H9 (cell line): ENCODE results near the gene GM2A. TPM values are rescaled to one million over a fixed set of nuclear protein-coding genes. Genes with fewer than 3 reads are reported as not detected.

Experiments used
- DNase-seq: peaks from one replicate; pipeline ENCODE4 v3.0.0-alpha.2; 2017
- H2AFZ ChIP-seq: one replicate; pipeline ENCODE4 v1.6.1; 2013; ENCODE audit warnings: mild to moderate bottlenecking, low read length, control low read depth, moderate library complexity
- H2AK5ac ChIP-seq: 2 replicates; pipeline ENCODE4 v1.6.1; 2013; ENCODE audit warnings: low read length, control low read depth, mixed read lengths; ENCODE audit not compliant: insufficient read length
- H2BK120ac ChIP-seq: one replicate; pipeline ENCODE4 v1.6.1; 2013; ENCODE audit warnings: low read depth, mild to moderate bottlenecking, low read length, control low read depth, inconsistent platforms; ENCODE audit not compliant: poor library complexity, severe bottlenecking
- H2BK12ac ChIP-seq: 2 replicates; pipeline ENCODE4 v1.6.1; 2013; ENCODE audit warnings: low read length, control low read depth, mixed read lengths, low read depth; ENCODE audit not compliant: insufficient read length
- H2BK15ac ChIP-seq: 2 replicates; pipeline ENCODE4 v1.6.1; 2013; ENCODE audit warnings: low read depth, low read length, control low read depth
- H2BK20ac ChIP-seq: one replicate; pipeline ENCODE4 v1.6.1; 2013; ENCODE audit warnings: low read depth, mild to moderate bottlenecking, low read length, control low read depth, inconsistent platforms; ENCODE audit not compliant: poor library complexity, severe bottlenecking
- H2BK5ac ChIP-seq: 2 replicates; pipeline ENCODE4 v1.6.1; 2013; ENCODE audit warnings: low read length, control low read depth, mixed read lengths; ENCODE audit not compliant: insufficient read length
- H3K14ac ChIP-seq: 2 replicates; pipeline ENCODE4 v1.6.1; 2013; ENCODE audit warnings: low read length, control low read depth; ENCODE audit not compliant: insufficient read depth
- H3K18ac ChIP-seq: 2 replicates; pipeline ENCODE4 v1.6.1; 2013; ENCODE audit warnings: low read depth, mild to moderate bottlenecking, mixed read lengths, low read length, control low read depth; ENCODE audit not compliant: insufficient read length
- H3K23ac ChIP-seq: 2 replicates; pipeline ENCODE4 v1.6.1; 2013; ENCODE audit warnings: low read length, control low read depth, mixed read lengths, low read depth; ENCODE audit not compliant: insufficient read length
- H3K23me2 ChIP-seq: 2 replicates; pipeline ENCODE4 v1.6.1; 2013; ENCODE audit warnings: low read depth, mild to moderate bottlenecking, mixed read lengths, low read length, control low read depth; ENCODE audit not compliant: insufficient read length, poor library complexity, severe bottlenecking
- H3K27ac ChIP-seq: 2 replicates; pipeline ENCODE4 v1.5.1; 2013; ENCODE audit warnings: low read length, control low read depth, mixed read lengths, low read depth; ENCODE audit not compliant: insufficient read length
- H3K27me3 ChIP-seq: 2 replicates; pipeline ENCODE4 v1.6.1; 2013; ENCODE audit warnings: low read length, control low read depth, inconsistent platforms; ENCODE audit not compliant: insufficient read depth
- H3K4ac ChIP-seq: 2 replicates; pipeline ENCODE4 v1.6.1; 2013; ENCODE audit warnings: low read depth, mild to moderate bottlenecking, control low read depth, inconsistent platforms, low read length, moderate library complexity
- H3K4me1 ChIP-seq: 2 replicates; pipeline ENCODE4 v1.6.1; 2013; ENCODE audit warnings: low read length, control low read depth, inconsistent platforms; ENCODE audit not compliant: insufficient read depth
- H3K4me2 ChIP-seq: 2 replicates; pipeline ENCODE4 v1.6.1; 2013; ENCODE audit warnings: low read length, control low read depth, mixed read lengths; ENCODE audit not compliant: insufficient read length, insufficient read depth
- H3K56ac ChIP-seq: 2 replicates; pipeline ENCODE4 v1.6.1; 2013; ENCODE audit warnings: low read depth, mild to moderate bottlenecking, mixed read lengths, low read length, control low read depth; ENCODE audit not compliant: insufficient read length
- H3K79me1 ChIP-seq: 2 replicates; pipeline ENCODE4 v1.6.1; 2013; ENCODE audit warnings: low read depth, mild to moderate bottlenecking, moderate library complexity, low read length, control low read depth, inconsistent platforms; ENCODE audit not compliant: insufficient read depth, poor library complexity, severe bottlenecking
- H3K79me2 ChIP-seq: 2 replicates; pipeline ENCODE4 v1.6.1; 2013; ENCODE audit warnings: low read length, control low read depth, inconsistent platforms; ENCODE audit not compliant: insufficient read depth
- H3K9ac ChIP-seq: 2 replicates; pipeline ENCODE4 v1.6.1; 2013; ENCODE audit warnings: low read length, control low read depth, mixed read lengths; ENCODE audit not compliant: insufficient read length; ENCODE audit errors: extremely low read depth
- H3K9me3 ChIP-seq: one replicate; pipeline ENCODE4 v1.6.1; 2013; ENCODE audit warnings: low read depth, low read length, inconsistent platforms; ENCODE audit not compliant: control insufficient read depth
- H3T11ph ChIP-seq: one replicate; pipeline ENCODE4 v1.6.1; 2013; ENCODE audit warnings: mild to moderate bottlenecking, low read length, control low read depth, inconsistent platforms
- H4K20me1 ChIP-seq: one replicate; pipeline ENCODE4 v1.6.1; 2013; ENCODE audit not compliant: control insufficient read depth, insufficient read length, insufficient read depth
- H4K5ac ChIP-seq: 2 replicates; pipeline ENCODE4 v1.6.1; 2013; ENCODE audit warnings: low read depth, mild to moderate bottlenecking, mixed read lengths, low read length, control low read depth; ENCODE audit not compliant: insufficient read length
- H4K8ac ChIP-seq: replicated peaks from 2 replicates; pipeline ENCODE4 v1.6.1; 2013; ENCODE audit warnings: low read length, control low read depth, mixed read lengths, low read depth; ENCODE audit not compliant: insufficient read length
- H4K91ac ChIP-seq: 2 replicates; pipeline ENCODE4 v1.6.1; 2013; ENCODE audit warnings: low read depth, mild to moderate bottlenecking, moderate library complexity, mixed read lengths, low read length, control low read depth; ENCODE audit not compliant: insufficient read length
- H3K27ac Mint-ChIP-seq, 3 experiments: 2 replicates in 2 of 3; 3 replicates in 1 of 3; pipeline ENCODE4 v1.8.0; 2020 to 2021; ENCODE audit warnings: mixed read lengths in 3 of 3, mild to moderate bottlenecking in 1 of 3, moderate library complexity in 1 of 3
- H3K27me3 Mint-ChIP-seq: 2 replicates; pipeline ENCODE4 v1.8.0; 2021; ENCODE audit warnings: low read depth, mild to moderate bottlenecking, moderate library complexity, mixed read lengths
- H3K36me3 Mint-ChIP-seq, 3 experiments: 2 replicates in 2 of 3; 3 replicates in 1 of 3; pipeline ENCODE4 v1.8.0; 2020 to 2021; ENCODE audit warnings: low read depth in 3 of 3, mixed read lengths in 3 of 3; ENCODE audit not compliant: insufficient read depth in 1 of 3
- H3K4me1 Mint-ChIP-seq, 2 experiments: 2 replicates each; pipeline ENCODE4 v1.8.0; 2020; ENCODE audit warnings: mixed read lengths in 2 of 2
- H3K4me3 Mint-ChIP-seq, 2 experiments: 2 replicates in 1 of 2; 3 replicates in 1 of 2; pipeline ENCODE4 v1.8.0; 2020 to 2021; ENCODE audit warnings: mild to moderate bottlenecking in 2 of 2, mixed read lengths in 2 of 2, moderate library complexity in 1 of 2
- H3K9me3 Mint-ChIP-seq, 2 experiments: 2 replicates in 1 of 2; 3 replicates in 1 of 2; pipeline ENCODE4 v1.8.0; 2020; ENCODE audit warnings: mild to moderate bottlenecking in 2 of 2, mixed read lengths in 2 of 2, moderate library complexity in 1 of 2
- CTCF ChIP-seq: fragments of 200-600 bp; sonication (generic); conservative IDR thresholded peaks from 3 replicates; pipeline ENCODE4 v1.8.0; 2021; ENCODE audit warnings: antibody characterized with exemption, mild to moderate bottlenecking
- WGBS: extraction: QIAGEN DNeasy Blood & Tissue Kit; methylation state at CpG from one replicate; pipeline ENCODE4 v1.1.7; 2013; ENCODE audit warnings: missing lambda C conversion rate, low lambda C conversion rate, mixed read lengths; ENCODE audit not compliant: insufficient read length; ENCODE audit errors: extremely low coverage; 5-methylcytosine and 5-hydroxymethylcytosine counted together
- total RNA-seq: library from RNA; stranded (reverse); gene quantifications from 2 replicates; pipeline ENCODE4 v1.2.1, GENCODE V29; 2021

Gene GM2A
- total RNA-seq, 1 experiment from 2014 or later, result 27.8 TPM

GRCh38 chr5:151275803-151276202 is 22.8 kb downstream of the GM2A start:
- H3T11ph ChIP-seq, result no peak overlapping the region
- no peak overlapping the region for H2AFZ ChIP-seq
- no peaks in the 10 kb centered on the region for H3K79me1 ChIP-seq
- H3K79me2 ChIP-seq, result no peaks in the 10 kb centered on the region
- no peak overlapping the region for H3K23ac ChIP-seq
- no peak overlapping the region for H3K27ac Mint-ChIP-seq
- no peaks in the 10 kb centered on the region for H3K4me1 ChIP-seq
- no peak overlapping the region for H2AK5ac ChIP-seq
- H3K14ac ChIP-seq, result no peak overlapping the region
- WGBS, result no CpG with 5 or more reads among the region's 2 CpGs
- H4K5ac ChIP-seq, result no peak overlapping the region
- no peak overlapping the region for H2BK20ac ChIP-seq
- no peak overlapping the region for H2BK15ac ChIP-seq
- no peak overlapping the region for H2BK120ac ChIP-seq
- H3K9me3 ChIP-seq, result no peaks in the 10 kb centered on the region
- no peak overlapping the region for H3K56ac ChIP-seq
- no peak for TF ChIP-seq CTCF
- H3K23me2 ChIP-seq, result no peaks in the 10 kb centered on the region
- no peak overlapping the region for H4K8ac ChIP-seq
- H3K18ac ChIP-seq, result no peak overlapping the region
- H3K4me3 Mint-ChIP-seq, result no peak overlapping the region
- peaks cover 9% of the 10 kb centered on the region for H3K27me3 Mint-ChIP-seq
- no peak for DNase-seq
- no peak overlapping the region for H3K4ac ChIP-seq
- H4K91ac ChIP-seq, result no peak overlapping the region
- no peak overlapping the region for H2BK12ac ChIP-seq
- no peak overlapping the region for H3K4me2 ChIP-seq
- no peaks in the 10 kb centered on the region for H4K20me1 ChIP-seq
- H3K36me3 Mint-ChIP-seq, result no peaks in the 10 kb centered on the region
- H3K27me3 ChIP-seq, result no peaks in the 10 kb centered on the region
- no peak overlapping the region for H2BK5ac ChIP-seq
- H3K9me3 Mint-ChIP-seq, result no peaks in the 10 kb centered on the region
- H3K4me1 Mint-ChIP-seq, result 0 out of 4 replicates have a peak, but pooled peaks cover 0 to 5% of the 10 kb centered on the region in 2 experiments
- H3K27ac ChIP-seq, result no peak overlapping the region
- H3K9ac ChIP-seq, result no peak overlapping the region
